Activated T-helper 1 cell treated with Interleukin-2 at 50 U/mL for 16 hours (primary cell): ENCODE data around the gene IL18BP.

Experiments
- DNase-seq: peaks from one replicate; pipeline ENCODE4 v3.0.0-alpha.2; 2020; ENCODE audit warnings: low read depth

The IL18BP gene

GRCh38 chr11:71998649-71999310, at the start of gene IL18BP:
Gene IL18BP (plus strand): TSS chr11:71998909. CDS start chr11:71999985, 1,076 bp downstream.
- DNase-seq, result peak; percentile 7

GRCh38 chr11:71949034-71949433, 49.7 kb upstream of the IL18BP start:
- no peak for DNase-seq

- DNase-seq, result no peak
Observed at GRCh38 chr11:71951741-71952310, 46.9 kb upstream of the IL18BP start.

DNA sequence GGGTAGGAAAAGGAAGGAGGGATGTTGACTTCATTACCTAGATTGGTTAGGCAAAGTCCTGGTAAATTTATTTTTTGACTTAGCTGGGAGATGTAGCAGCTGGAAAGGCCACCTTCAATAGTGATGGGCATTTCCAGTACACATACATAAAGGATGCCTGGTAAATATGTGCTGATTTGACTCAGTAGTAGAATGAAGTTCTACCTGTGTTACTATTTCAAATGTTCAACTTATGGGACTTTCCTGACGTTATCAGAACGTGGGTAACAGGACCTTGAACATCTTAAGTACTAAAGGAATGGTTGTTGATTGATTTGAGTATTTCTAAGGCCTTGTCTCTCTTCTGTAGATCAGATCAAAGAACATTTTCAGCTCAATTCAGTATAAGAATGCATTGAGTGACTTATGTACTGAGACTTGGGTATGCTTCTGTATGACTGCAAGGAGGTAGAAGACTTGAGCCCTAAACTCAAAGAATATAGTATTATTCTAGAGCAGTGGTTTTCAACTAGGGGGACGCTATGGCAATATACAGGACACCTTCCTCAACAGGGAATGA, 42.7 kb upstream of the IL18BP start:
- no peak for DNase-seq

DNA sequence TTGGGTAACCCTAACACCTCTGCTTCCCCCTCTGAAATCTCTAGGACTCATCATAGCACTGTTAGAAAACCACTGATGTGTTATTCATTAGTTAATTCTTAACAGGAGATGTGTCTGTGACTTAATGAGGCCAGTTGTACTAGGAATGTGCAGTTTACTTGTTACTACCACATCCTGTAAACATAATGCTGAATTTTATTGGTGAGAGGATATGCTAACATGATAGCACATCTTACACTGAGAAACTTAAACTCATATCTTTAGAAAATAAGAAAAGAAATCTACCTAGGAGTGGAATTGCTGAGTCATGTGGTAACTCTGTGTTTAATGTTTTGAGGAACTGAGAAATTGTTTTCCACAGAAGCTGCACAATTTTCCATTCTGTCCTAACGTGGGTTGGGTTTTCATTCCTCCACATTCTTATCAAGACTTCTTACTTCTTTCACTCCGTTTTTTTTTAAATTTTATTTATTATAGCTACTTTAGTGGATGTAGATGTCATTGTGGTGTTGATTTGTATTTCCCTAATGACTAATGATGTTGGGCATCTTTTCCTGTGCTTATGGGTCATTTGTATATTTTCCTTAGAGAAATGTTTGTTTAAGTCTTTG, 36.2 kb upstream of the IL18BP start:
- no peak for DNase-seq

GRCh38 chr11:71963468-71963867, 35.2 kb upstream of the IL18BP start:
- DNase-seq, result no peak

GRCh38 chr11:71964641-71965040, 34.1 kb upstream of the IL18BP start:
- DNase-seq, result no peak

DNA sequence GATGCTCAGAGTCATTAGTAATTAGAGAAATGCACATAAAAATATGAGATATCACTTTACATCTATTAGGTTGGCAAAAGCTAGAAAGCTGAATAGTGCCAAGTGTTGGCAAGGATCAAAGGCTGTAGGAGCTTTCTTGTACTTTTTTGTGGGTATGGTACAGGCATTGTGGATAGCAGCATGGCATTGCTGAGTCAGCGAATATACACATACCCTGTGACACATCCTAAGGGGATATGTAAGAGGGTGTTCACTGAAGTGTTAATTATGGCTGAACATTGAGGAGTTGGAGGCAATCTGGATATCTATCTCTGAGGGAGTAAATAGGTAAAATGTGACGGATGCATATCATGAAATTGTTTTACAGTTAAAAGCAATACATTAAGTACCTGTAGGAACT, 27.0 kb upstream of the IL18BP start:
- DNase-seq, result no peak

GRCh38 chr11:71976551-71976950, 22.2 kb upstream of the IL18BP start:
- DNase-seq, result no peak

GRCh38 chr11:71977090-71977489, 21.6 kb upstream of the IL18BP start:
- DNase-seq, result no peak

DNA sequence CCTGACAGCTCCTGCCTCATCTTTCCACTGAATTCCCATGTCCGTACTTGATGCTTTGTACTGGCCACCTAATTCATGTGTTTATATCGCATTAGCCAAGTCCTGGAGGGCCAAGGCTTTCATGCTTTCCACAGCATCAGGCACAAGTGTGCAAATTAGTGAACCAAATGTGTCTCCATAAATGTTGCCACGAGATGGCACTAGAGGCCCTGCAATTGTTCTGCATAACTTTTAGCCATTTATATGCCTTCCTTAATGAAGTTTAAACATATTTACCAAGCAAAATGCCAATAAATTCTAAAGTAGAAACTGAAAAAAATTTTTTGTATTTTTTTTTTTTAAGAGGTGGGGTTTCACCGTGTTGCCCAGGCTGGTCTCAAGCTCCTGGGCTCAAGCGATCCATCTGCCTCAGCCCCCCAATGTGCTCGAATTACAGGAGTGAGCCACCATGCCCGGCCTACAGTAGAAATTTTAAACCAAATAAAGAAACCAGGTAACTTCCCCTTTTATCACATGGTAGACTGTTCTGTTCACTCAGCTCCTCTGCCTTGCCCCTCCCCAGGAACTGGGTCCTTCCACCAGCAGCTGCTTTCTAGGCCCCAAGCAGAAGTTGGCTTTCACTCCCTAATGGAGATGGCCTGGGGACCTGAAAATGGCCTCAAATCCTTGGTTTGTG, 20.8 kb upstream of the IL18BP start:
- DNase-seq, result no peak

DNA sequence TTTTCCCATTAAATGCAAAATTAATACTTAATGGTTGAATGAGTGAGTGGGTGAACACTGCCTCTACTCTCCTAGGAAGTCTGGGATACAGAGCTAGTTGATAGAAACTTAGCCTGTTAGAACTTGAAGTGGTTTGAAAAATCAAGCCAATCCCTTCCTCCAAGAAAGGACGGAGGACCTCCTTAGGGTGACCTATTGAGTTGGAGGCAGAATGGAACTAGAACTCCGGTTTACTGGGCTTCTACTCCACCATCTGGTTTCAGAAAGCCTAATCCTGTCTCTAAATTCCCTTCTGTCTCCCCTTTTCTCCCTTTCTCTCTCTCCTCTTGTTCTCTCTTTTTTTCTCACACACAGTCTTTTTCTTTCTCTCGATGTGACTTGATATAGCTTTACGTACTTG, 19.6 kb upstream of the IL18BP start:
- DNase-seq, result no peak

- DNase-seq, result no peak
Observed at GRCh38 chr11:71979602-71980001, 19.1 kb upstream of the IL18BP start.

DNA sequence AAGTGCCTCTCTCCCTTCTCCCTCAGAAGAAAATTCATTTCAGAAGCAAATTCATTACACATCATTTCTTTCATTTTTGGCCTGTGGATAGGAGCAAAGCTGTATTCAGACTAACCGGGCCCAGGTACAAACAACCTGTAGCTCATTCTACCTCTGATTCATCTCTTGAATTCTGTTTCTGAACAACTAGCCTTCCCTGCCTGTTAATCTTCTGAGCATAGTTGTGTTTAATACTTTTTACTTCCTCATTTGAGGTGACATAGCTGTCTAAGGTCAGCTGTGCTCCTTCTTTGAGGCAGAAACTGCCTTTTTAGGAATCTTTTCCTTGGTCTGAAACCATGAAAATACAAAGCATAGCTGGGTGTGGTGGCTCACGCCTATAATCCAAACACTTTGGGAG, 12.6 kb upstream of the IL18BP start:
- DNase-seq, result no peak

DNA sequence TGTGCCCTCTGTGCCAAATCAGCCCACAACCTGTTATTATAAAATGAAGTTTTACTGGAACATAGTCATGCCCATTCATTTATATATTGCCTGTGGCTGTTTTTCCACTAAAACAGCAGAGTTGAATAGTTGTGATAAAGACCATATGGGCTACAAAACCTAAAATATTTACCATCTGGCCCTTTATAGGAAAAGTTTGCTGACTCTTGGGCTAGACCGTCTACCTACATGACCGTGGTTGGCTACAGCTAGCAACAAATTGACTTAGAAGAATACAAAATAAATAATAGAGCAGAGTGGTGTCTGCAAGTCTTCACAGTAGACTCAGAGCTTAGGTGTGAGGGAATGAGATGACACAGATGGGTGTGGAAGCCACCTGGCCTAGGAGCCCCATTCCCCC, 11.2 kb upstream of the IL18BP start:
- no peak for DNase-seq

- no peak for DNase-seq
Observed at GRCh38 chr11:71988050-71988449, 10.7 kb upstream of the IL18BP start.

- DNase-seq, result no peak
Observed at GRCh38 chr11:71990701-71991100, 8.0 kb upstream of the IL18BP start.

- no peak for DNase-seq
Observed at GRCh38 chr11:71991494-71991893, 7.2 kb upstream of the IL18BP start.

GRCh38 chr11:71992136-71992730, 6.5 kb upstream of the IL18BP start:
- DNase-seq, result no peak

- DNase-seq, result no peak
Observed at GRCh38 chr11:71994786-71995185, 3.9 kb upstream of the IL18BP start.

- DNase-seq, result no peak
Observed at GRCh38 chr11:71995726-71996291, 2.9 kb upstream of the IL18BP start.

- no peak for DNase-seq
Observed at GRCh38 chr11:71996517-71996916, 2.2 kb upstream of the IL18BP start.
